Osteoblast (primary cell): Measurements from ENCODE around the gene ELP4. TPM values are rescaled to one million over a fixed set of nuclear protein-coding genes. Genes with fewer than 3 reads are reported as not detected.
A peak's percentile ranks its signal among the peaks of the same experiment; 100 is the strongest.

Source experiments
- DNase-seq: peaks from one replicate; pipeline ENCODE4 v3.0.0; 2011; ENCODE audit warnings: low spot score, mixed read lengths; ENCODE audit not compliant: insufficient read length; ENCODE audit errors: missing footprints
- H2AFZ ChIP-seq: 2 replicates; pipeline ENCODE4 v1.6.0; 2011; ENCODE audit warnings: mild to moderate bottlenecking, low read length
- H3K27ac ChIP-seq: 2 replicates; pipeline ENCODE4 v1.5.1; 2011; ENCODE audit warnings: mild to moderate bottlenecking, low read depth, low read length, moderate library complexity
- H3K27me3 ChIP-seq: 2 replicates; pipeline ENCODE4 v1.6.0; 2012; ENCODE audit warnings: mild to moderate bottlenecking, control low read depth, inconsistent platforms, low read length, moderate library complexity; ENCODE audit not compliant: insufficient read depth
- H3K36me3 ChIP-seq: 2 replicates; pipeline ENCODE4 v1.5.1; 2011; ENCODE audit warnings: mild to moderate bottlenecking, low read length, control low read depth, moderate library complexity; ENCODE audit not compliant: insufficient read depth
- H3K4me1 ChIP-seq: 2 replicates; pipeline ENCODE4 v1.5.1; 2011; ENCODE audit warnings: mild to moderate bottlenecking, low read length, control low read depth, moderate library complexity; ENCODE audit not compliant: insufficient read depth
- H3K4me2 ChIP-seq: 2 replicates; pipeline ENCODE4 v1.6.0; 2011; ENCODE audit warnings: mild to moderate bottlenecking, low read length; ENCODE audit not compliant: insufficient read depth
- H3K4me3 ChIP-seq: fragments of 200-600 bp; sonication (generic); 3 replicates; pipeline ENCODE4 v1.5.1; 2012; ENCODE audit warnings: mild to moderate bottlenecking, low read length, inconsistent platforms; ENCODE audit not compliant: insufficient read depth
- H3K79me2 ChIP-seq: 2 replicates; pipeline ENCODE4 v1.6.0; 2012; ENCODE audit warnings: mild to moderate bottlenecking, low read length, control low read depth, inconsistent platforms; ENCODE audit not compliant: insufficient read depth
- H3K9me3 ChIP-seq: 2 replicates; pipeline ENCODE4 v1.5.1; 2011; ENCODE audit warnings: low read depth, low read length, control low read depth
- H4K20me1 ChIP-seq: 2 replicates; pipeline ENCODE4 v1.6.0; 2012; ENCODE audit warnings: mild to moderate bottlenecking, low read length, control low read depth; ENCODE audit not compliant: insufficient read depth
- total RNA-seq: library from RNA; depleted of rRNA; stranded (reverse); fragments of >200 nt; gene quantifications from 2 replicates; pipeline ENCODE4 v1.2.3, GENCODE V29; 2012
- TF ChIP-seq, protein P1 (sequence below): IDR thresholded peaks from 2 replicates; pipeline ENCODE4 v1.5.1; 2011; ENCODE audit warnings: mild to moderate bottlenecking, low read depth, low read length, moderate library complexity; ENCODE audit errors: extremely low read depth

ELP4 gene
- total RNA-seq, 1 donor, result 16.3 TPM

DNA sequence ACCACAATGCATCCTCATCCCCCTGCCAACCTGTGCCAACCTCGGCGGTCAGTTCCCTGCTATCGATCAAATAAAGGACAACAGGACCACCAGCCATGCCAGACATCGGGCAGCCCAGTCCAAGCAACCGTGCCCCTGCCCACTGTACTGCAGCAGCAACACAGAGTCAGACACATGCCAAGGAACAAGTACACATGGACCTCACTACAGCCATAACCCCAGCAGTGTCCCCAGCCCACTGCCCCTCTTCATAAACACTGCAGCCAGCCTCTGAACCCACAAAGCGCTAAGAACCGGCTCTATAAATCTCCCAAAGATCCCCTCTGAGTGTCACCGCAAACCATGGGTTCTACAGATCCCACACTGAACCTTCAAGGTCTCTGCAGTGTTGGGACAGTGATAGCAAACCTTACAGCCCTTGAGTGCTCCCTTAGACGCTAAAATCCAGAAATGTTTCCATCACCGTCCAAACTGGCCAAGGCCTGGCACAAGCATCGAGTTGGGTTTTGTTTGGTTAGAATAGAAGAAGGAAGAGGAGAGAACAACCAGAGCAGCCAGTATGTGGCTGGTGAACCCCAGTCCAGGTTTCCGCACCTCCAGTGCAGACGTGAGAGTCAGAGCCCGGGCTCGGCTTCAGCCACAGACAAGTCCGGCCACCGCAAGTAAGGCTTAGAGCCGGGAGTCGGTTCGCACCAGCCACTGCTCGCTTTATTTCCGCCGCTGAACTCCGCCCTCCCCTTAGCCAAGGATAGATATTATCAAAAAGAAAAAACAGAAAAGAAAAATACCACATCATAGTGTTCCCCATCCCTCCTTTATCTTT lies 293.6 kb downstream of the ELP4 start:
- Histone ChIP-seq H4K20me1 (peaks cover 3% of the 10 kb centered on the region), H3K9me3 (no peaks in the 10 kb centered on the region), H2AFZ (no peak overlapping the region), H3K36me3 (no peaks in the 10 kb centered on the region), H3K79me2 (no peaks in the 10 kb centered on the region), H3K27me3 (peaks cover 99% of the 10 kb centered on the region), H3K4me3 (no peak overlapping the region), H3K4me2 (no peak overlapping the region), H3K27ac (no peak overlapping the region), H3K4me1 (peaks cover 12% of the 10 kb centered on the region)
- TF ChIP-seq, protein P1, sequence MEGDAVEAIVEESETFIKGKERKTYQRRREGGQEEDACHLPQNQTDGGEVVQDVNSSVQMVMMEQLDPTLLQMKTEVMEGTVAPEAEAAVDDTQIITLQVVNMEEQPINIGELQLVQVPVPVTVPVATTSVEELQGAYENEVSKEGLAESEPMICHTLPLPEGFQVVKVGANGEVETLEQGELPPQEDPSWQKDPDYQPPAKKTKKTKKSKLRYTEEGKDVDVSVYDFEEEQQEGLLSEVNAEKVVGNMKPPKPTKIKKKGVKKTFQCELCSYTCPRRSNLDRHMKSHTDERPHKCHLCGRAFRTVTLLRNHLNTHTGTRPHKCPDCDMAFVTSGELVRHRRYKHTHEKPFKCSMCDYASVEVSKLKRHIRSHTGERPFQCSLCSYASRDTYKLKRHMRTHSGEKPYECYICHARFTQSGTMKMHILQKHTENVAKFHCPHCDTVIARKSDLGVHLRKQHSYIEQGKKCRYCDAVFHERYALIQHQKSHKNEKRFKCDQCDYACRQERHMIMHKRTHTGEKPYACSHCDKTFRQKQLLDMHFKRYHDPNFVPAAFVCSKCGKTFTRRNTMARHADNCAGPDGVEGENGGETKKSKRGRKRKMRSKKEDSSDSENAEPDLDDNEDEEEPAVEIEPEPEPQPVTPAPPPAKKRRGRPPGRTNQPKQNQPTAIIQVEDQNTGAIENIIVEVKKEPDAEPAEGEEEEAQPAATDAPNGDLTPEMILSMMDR, result no peak
- DNase-seq, result peak; percentile 85

DNA sequence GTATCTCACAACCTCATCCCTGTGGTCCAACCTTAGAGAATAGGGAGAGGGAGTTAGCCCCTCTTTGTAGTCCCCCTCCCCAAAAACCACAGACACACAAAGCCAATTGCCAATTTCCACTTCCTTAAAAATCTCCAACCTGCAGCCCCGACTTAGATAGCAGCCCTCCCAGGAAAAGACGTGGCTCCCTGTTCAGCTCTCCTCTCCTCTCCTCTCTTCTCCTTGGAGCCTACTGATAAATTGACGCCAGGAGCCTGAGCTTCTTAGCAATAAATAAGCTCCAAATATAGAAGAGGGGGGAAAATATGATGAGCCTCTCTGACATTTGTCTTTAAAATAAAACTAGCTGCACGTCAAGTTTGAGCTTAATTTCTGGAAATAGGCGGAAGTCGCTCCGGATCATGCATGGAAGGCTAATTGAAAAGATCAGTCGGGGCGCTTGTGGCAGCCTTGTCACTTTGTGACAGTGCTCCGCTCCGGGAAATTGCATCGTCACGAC lies 294.3 kb downstream of the ELP4 start:
- TF ChIP-seq, protein P1, result no peak
- Histone ChIP-seq H2AFZ (no peak overlapping the region), H3K36me3 (no peaks in the 10 kb centered on the region), H4K20me1 (peaks cover 3% of the 10 kb centered on the region), H3K4me1 (peaks cover 7% of the 10 kb centered on the region), H3K27me3 (peaks cover 99% of the 10 kb centered on the region), H3K4me3 (no peak overlapping the region), H3K27ac (no peak overlapping the region), H3K4me2 (no peak overlapping the region), H3K79me2 (no peaks in the 10 kb centered on the region), H3K9me3 (no peaks in the 10 kb centered on the region)
- DNase-seq, result peak; percentile 89

DNA sequence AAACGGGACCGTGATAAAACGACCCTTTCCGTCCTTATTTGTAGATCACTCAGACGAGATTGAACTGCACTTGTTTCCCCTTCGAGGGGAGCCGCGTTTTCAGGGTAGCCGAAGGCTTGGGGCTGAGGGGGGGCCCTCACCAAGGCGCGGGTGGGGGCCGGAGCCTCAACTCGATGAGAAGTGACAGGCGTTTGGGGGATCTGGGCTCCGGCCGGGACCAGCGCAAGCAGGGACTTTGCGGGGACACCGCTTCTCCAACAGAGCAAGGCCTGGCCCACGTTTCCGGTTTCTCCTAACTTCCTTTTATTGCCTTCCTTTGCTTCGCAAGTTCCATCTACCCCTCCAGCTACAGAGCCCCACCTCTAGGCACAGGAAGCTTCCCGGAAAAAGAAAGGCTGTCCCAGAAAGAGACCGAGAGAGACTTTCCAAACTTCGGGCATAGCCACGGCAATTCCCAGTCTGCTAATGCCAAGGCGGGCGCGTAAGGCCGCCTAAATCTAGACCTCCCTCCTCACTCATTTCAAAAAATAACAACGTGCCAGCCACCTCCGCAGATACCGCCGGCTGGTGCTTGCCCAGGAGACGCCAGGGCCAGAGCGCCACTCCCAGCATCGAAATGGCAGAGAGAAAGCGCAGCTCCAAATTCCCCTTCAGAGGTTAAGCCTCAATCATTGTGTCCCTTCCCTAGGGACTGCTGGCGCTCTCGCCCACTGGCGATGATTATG lies 294.9 kb downstream of the ELP4 start:
- H3K27me3 ChIP-seq, result peaks cover 99% of the 10 kb centered on the region
- H3K9me3 ChIP-seq, result no peaks in the 10 kb centered on the region
- no peaks in the 10 kb centered on the region for H3K36me3 ChIP-seq
- peak overlapping the region; percentile 39 for H3K4me2 ChIP-seq
- peaks cover 3% of the 10 kb centered on the region for H4K20me1 ChIP-seq
- DNase-seq, result peak; percentile 79
- H3K27ac ChIP-seq, result no peak overlapping the region
- peaks cover 5% of the 10 kb centered on the region for H3K4me1 ChIP-seq
- H3K79me2 ChIP-seq, result no peaks in the 10 kb centered on the region
- peak overlapping the region; percentile 19 for H3K4me3 ChIP-seq
- TF ChIP-seq, protein P1, result no peak
- no peak overlapping the region for H2AFZ ChIP-seq
